CD8-positive, alpha-beta memory T cell (primary cell): ENCODE data around the gene PLXNC1. TPM values are rescaled to one million over a fixed set of nuclear protein-coding genes. Genes with fewer than 3 reads are reported as not detected.

ENCODE experiments used
- CTCF ChIA-PET: fragments of 350-600 bp; sonication (Branson Sonifier 250); formaldehyde crosslinking; loops from one replicate; lab custom pipeline; 2021; ENCODE audit warnings: antibody characterized with exemption; lab: Charles Lee
- POLR2A ChIA-PET: fragments of 350-600 bp; sonication (Branson Sonifier 250); formaldehyde crosslinking; loops from one replicate; lab custom pipeline; 2021; ENCODE audit warnings: antibody characterized with exemption; lab: Charles Lee
- DNase-seq, 5 donors: peaks; one replicate each; pipeline versions ENCODE4 v3.0.0 to v3.0.0-alpha.2; 2020 to 2022; ENCODE audit warnings: mixed read lengths in 1 of 5
- H3K27ac ChIP-seq: one replicate; pipeline ENCODE4 v1.7.0; 2013; ENCODE audit warnings: low read depth, mild to moderate bottlenecking, low read length, moderate library complexity
- H3K27me3 ChIP-seq: 2 replicates; pipeline ENCODE4 v1.7.0; 2013; ENCODE audit warnings: low read length, mild to moderate bottlenecking; ENCODE audit not compliant: insufficient read depth, poor library complexity, severe bottlenecking
- H3K36me3 ChIP-seq: 2 replicates; pipeline ENCODE4 v1.7.0; 2013; ENCODE audit warnings: mild to moderate bottlenecking, low read length, moderate library complexity; ENCODE audit not compliant: insufficient read depth
- H3K4me1 ChIP-seq: 2 replicates; pipeline ENCODE4 v1.7.0; 2013; ENCODE audit warnings: mild to moderate bottlenecking, low read length, moderate library complexity; ENCODE audit not compliant: insufficient read depth
- H3K4me3 ChIP-seq: 2 replicates; pipeline ENCODE4 v1.7.0; 2013; ENCODE audit warnings: mild to moderate bottlenecking, low read length
- H3K9me3 ChIP-seq: 2 replicates; pipeline ENCODE4 v1.7.0; 2013; ENCODE audit warnings: mild to moderate bottlenecking, low read length
- H3K27ac Mint-ChIP-seq, 8 donors: one replicate each; pipeline ENCODE4 v1.8.0; 2020 to 2021; ENCODE audit warnings: mixed read lengths in 8 of 8, mild to moderate bottlenecking in 6 of 8, inconsistent platforms in 3 of 8, moderate library complexity in 3 of 8
- H3K27me3 Mint-ChIP-seq, 2 donors: one replicate each; pipeline ENCODE4 v1.8.0; 2020 to 2021; ENCODE audit warnings: mixed read lengths in 2 of 2, mild to moderate bottlenecking in 1 of 2, moderate library complexity in 1 of 2
- H3K36me3 Mint-ChIP-seq, 3 donors: one replicate each; pipeline ENCODE4 v1.8.0; 2020 to 2021; ENCODE audit warnings: mixed read lengths in 3 of 3, inconsistent platforms in 1 of 3, mild to moderate bottlenecking in 1 of 3
- H3K4me1 Mint-ChIP-seq, 3 donors: one replicate each; pipeline ENCODE4 v1.8.0; 2020 to 2021; ENCODE audit warnings: mixed read lengths in 3 of 3, inconsistent platforms in 1 of 3, mild to moderate bottlenecking in 1 of 3
- H3K4me3 Mint-ChIP-seq, 7 donors: one replicate each; pipeline ENCODE4 v1.8.0; 2020 to 2021; ENCODE audit warnings: mixed read lengths in 7 of 7, mild to moderate bottlenecking in 6 of 7, moderate library complexity in 4 of 7, inconsistent platforms in 2 of 7
- H3K9me3 Mint-ChIP-seq, 5 donors: one replicate each; pipeline ENCODE4 v1.8.0; 2020 to 2022; ENCODE audit warnings: mixed read lengths in 5 of 5, mild to moderate bottlenecking in 3 of 5, moderate library complexity in 2 of 5, inconsistent platforms in 1 of 5
- polyA plus RNA-seq: library from polyadenylated mRNA; unstranded; fragments of 300-500 nt; fragmentation: Illumina TruSeq; gene quantifications from one replicate; pipeline ENCODE4 v1.2.3, GENCODE V29; 2021
- total RNA-seq, 2 experiments: library from RNA; stranded (reverse); gene quantifications; one replicate each; pipeline ENCODE4 v1.2.3, GENCODE V29; 2021

PLXNC1 gene
- total and polyA plus RNA-seq, 3 experiments from 2014 or later, result 5.0 to 8.1 (median 5.6) TPM

DNA sequence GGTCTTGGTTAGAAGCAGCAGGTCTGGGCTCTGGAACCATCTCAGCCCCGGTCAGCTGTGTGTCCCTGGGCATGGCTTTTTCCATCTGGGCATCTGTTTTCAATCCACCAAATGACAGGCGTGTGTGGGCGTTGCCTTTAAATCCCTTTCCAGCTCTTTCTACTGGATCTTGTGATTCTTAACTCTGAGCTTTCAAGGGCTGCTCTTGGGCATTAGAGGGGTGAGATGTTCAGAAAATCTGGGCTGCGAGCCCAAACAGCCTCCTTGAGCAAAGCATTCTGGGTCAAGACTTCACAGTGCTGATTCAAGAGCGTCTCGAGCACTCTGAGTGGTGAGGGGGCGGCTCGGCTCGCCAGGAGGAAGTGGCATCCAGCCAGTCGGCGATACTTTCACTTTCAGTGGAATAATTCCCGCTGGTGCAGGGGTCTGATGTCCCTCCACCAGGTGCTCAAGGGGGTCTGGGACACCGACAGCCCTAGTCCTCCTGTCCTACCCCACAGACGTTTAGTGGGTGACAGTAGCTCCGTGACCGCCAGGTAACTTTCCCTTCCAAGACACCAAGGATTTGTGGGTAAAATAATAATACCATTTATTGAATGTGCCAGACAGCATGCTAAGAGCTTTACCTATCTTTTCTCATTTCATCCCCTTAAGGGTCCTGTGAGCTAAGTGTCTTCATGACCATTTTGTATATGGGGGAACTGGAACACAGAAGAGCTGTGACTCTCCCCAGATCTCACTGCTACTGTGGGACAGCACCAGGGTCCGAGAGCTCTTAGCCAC is 114.0 kb downstream of the PLXNC1 start:
- no peaks in the 10 kb centered on the region for H3K27me3 ChIP-seq
- no peaks in the 10 kb centered on the region for H3K36me3 ChIP-seq
- H3K4me1 Mint-ChIP-seq, result peaks cover 32 to 47% (median 44%) of the 10 kb centered on the region in 3 donors
- H3K9me3 Mint-ChIP-seq, result no peaks in the 10 kb centered on the region
- no peaks in the 10 kb centered on the region for H3K9me3 ChIP-seq
- peak overlapping the region; percentile 98 to 100 (median 99) for H3K27ac Mint-ChIP-seq
- H3K27me3 Mint-ChIP-seq, result peaks cover 0 to 7% of the 10 kb centered on the region in 2 donors
- H3K4me3 ChIP-seq, result peak overlapping the region; percentile 70
- peak overlapping the region; percentile 75 for H3K27ac ChIP-seq
- peak; percentile 55 to 87 (median 75) for DNase-seq
- peak overlapping the region; percentile 96 to 99 (median 97) for H3K4me3 Mint-ChIP-seq
- CTCF ChIA-PET, result interaction anchor here (0.9 to 2.0 kb wide), 8 partner anchors 9 to 162 kb away, joined by 3 to 10 read pairs (median 4); partner anchors contain the start of gene PLXNC1
- POLR2A ChIA-PET, result interaction anchor here (0.6 to 2.3 kb wide), 9 partner anchors 9 to 197 kb away, joined by 3 to 20 read pairs (median 3); partner anchors contain the start of gene PLXNC1
- peaks cover 24% of the 10 kb centered on the region for H3K4me1 ChIP-seq
- H3K36me3 Mint-ChIP-seq, result peaks cover 10 to 43% (median 20%) of the 10 kb centered on the region in 3 donors

DNA sequence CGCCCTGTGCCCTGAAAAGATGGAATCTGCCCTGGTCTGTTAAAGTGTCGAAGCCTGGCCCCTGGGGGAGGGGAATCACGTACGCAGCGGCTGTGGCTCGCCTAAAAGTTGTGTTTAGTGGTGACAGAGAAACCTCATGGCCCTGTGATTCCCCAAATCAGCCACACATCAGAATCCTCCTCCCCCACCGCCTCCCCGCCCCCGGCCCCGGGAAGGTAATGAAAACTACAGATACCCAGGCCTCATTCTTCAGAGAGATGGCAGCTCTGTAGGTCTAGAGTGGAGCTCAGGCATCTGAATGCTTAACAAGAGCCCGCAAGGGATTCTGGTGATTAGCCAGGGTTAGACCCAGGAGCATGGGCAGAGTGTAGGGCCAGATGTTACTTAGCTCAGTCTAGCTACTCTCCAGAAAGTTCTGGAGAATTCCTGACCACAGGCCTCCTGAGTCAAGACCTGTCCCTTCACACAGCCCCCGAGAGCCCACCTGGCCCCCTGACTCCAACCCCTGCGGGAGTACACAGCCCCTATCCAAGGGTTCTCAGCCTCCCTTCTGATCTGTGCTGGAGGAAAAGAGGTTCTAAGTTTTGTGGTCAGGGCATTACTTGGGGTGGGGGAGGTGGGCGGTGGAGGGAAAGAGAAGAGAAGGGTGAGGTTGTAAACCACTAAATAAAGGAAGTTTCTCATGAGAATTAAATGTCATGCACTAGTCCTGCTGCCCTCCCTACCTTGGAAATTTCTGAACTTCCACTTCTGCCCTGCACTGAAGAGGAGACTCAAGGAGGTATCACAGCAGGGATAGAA is 114.8 kb downstream of the PLXNC1 start:
- Mint-ChIP-seq H3K36me3 (peaks cover 11 to 46% (median 21%) of the 10 kb centered on the region in 3 donors), H3K27ac (peak overlapping the region; percentile 98 to 100 (median 99)), H3K9me3 (no peaks in the 10 kb centered on the region), H3K4me1 (peaks cover 39 to 55% (median 52%) of the 10 kb centered on the region in 3 donors), H3K4me3 (peak overlapping the region; percentile 96 to 99 (median 97)), H3K27me3 (peaks cover 0 to 7% of the 10 kb centered on the region in 2 donors)
- peak overlapping the region; percentile 70 for H3K4me3 ChIP-seq
- H3K9me3 ChIP-seq, result no peaks in the 10 kb centered on the region
- H3K4me1 ChIP-seq, result peaks cover 24% of the 10 kb centered on the region
- no peaks in the 10 kb centered on the region for H3K27me3 ChIP-seq
- ChIA-PET CTCF (interaction anchor here (0.9 to 2.0 kb wide), 8 partner anchors 10 to 162 kb away, joined by 3 to 10 read pairs (median 4); partner anchors contain the start of gene PLXNC1), POLR2A (interaction anchor here (0.6 to 2.3 kb wide), 7 partner anchors 8 to 196 kb away, joined by 3 to 20 read pairs (median 3); partner anchors contain the start of gene PLXNC1)
- peak; percentile 28 to 72 (median 58) for DNase-seq
- peak overlapping the region; percentile 75 for H3K27ac ChIP-seq
- H3K36me3 ChIP-seq, result no peaks in the 10 kb centered on the region

DNA sequence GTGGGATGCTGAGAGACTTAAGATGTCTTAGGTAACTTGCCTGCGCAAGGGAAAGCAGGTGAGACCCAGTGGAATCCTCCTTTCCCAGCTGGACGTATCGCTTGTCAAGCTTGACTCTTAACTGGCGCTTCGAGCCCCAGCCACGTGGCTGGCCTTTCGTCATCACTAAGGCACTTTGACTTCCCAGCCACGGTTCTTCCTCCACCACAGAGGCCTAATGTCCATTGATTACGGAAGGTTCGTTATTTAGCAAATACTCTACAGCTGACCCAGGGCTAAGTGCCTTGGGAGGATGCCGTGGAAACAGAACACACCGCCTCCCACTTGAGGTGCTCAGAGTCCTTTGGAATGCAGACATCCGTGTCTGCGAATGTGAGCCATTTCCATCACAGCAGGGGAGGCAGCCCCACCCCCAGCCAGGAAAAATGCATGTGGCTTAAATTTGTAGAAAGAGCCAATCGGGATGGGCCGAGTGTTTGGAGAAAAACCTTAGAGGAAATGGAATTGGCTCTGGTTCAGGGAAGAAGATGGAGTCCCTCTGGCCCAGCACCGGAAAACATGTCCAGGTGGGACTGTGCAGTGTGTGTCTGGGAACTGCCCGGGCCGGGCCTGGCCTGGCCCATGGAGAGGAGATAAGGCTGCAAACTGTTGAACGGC is 115.7 kb downstream of the PLXNC1 start:
- no peak overlapping the region for H3K27ac ChIP-seq
- H3K4me1 ChIP-seq, result peaks cover 24% of the 10 kb centered on the region
- peak overlapping the region; percentile 50 to 99 (median 97) for H3K4me3 Mint-ChIP-seq
- no peak overlapping the region for H3K4me3 ChIP-seq
- no peak for DNase-seq
- H3K36me3 ChIP-seq, result no peaks in the 10 kb centered on the region
- peak overlapping the region; percentile 84 to 100 (median 99) for H3K27ac Mint-ChIP-seq
- H3K27me3 Mint-ChIP-seq, result peaks cover 0 to 7% of the 10 kb centered on the region in 2 donors
- CTCF ChIA-PET, result no interaction called here
- peaks cover 13 to 49% (median 23%) of the 10 kb centered on the region in 3 donors for H3K36me3 Mint-ChIP-seq
- peaks cover 43 to 60% (median 59%) of the 10 kb centered on the region in 3 donors for H3K4me1 Mint-ChIP-seq
- H3K27me3 ChIP-seq, result no peaks in the 10 kb centered on the region
- POLR2A ChIA-PET, result no interaction called here
- H3K9me3 ChIP-seq, result no peaks in the 10 kb centered on the region
- H3K9me3 Mint-ChIP-seq, result no peaks in the 10 kb centered on the region

DNA sequence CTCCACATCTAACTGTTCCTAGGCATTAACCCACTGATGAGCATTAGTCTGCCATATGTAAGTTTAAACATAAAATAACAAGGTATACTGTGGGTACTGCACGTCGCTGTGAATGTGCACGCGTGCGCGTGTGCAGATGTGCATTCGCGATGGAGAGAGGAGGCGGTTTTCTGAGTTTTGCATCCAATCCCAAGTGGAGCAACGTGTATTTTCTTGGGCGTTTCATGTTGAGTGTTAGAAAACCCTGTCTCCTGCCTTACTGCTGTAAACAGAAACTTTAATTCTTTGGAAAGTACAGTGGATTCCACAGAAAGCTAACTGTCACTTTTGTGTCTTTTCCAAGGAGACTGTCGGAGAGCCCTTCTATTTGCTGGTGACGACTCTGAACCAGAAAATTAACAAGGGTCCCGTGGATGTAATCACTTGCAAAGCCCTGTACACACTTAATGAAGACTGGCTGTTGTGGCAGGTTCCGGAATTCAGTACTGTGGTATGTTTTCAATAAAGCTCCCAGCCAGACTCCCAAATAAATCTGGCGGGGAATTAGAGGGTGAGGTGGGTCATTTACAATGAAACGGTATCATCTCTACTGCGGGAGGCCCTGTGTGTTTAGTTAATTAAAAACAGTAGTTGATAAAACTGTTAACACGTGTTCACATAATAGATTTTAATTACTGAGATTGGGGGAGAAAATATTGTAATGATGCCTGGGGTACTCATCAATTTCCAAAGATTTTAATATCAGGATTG is 116.5 kb downstream of the PLXNC1 start:
- H3K9me3 Mint-ChIP-seq, result no peaks in the 10 kb centered on the region
- POLR2A ChIA-PET, result no interaction called here

DNA sequence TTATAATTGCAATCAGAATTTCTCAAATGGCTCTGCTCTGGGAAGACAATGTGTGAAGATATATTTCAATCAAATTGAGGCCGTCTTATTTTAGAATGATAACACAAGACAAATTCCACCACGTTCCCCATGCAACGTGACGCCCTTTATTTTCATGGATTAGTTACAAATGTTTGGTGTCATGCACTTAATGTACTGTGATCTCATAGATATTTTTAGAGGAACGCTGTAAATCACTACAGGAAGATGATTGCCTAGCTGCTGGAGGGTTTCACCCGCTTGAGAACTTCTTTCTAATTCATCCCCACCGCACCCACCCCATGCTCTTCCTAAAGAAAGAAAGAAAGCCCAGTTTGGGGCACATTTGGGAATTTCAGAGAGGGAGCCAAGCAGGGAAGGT is 117.2 kb downstream of the PLXNC1 start:
- H3K4me1 ChIP-seq, result peaks cover 24% of the 10 kb centered on the region
- H3K36me3 Mint-ChIP-seq, result peaks cover 13 to 49% (median 21%) of the 10 kb centered on the region in 3 donors
- H3K27ac ChIP-seq, result no peak overlapping the region
- no peak overlapping the region for H3K4me3 ChIP-seq
- H3K4me3 Mint-ChIP-seq, result peak overlapping the region in 1 of 7 donors; percentile 49
- peaks cover 0 to 7% of the 10 kb centered on the region in 2 donors for H3K27me3 Mint-ChIP-seq
- H3K36me3 ChIP-seq, result no peaks in the 10 kb centered on the region
- ChIA-PET POLR2A (interaction anchor here (0.7 kb wide), 1 partner anchor 20 kb away, joined by 6 read pairs; no protein-coding TSS in a partner anchor), CTCF (no interaction called here)
- peak overlapping the region in 6 of 8 donors; percentile 8 to 99 (median 46) for H3K27ac Mint-ChIP-seq
- H3K9me3 Mint-ChIP-seq, result no peaks in the 10 kb centered on the region
- no peaks in the 10 kb centered on the region for H3K9me3 ChIP-seq
- H3K27me3 ChIP-seq, result no peaks in the 10 kb centered on the region
- peaks cover 51 to 73% (median 72%) of the 10 kb centered on the region in 3 donors for H3K4me1 Mint-ChIP-seq
- DNase-seq, result no peak

More for the DNA sequence above, 116.5 kb downstream of the PLXNC1 start:
- Histone ChIP-seq H3K9me3 (no peaks in the 10 kb centered on the region), H3K27me3 (no peaks in the 10 kb centered on the region), H3K36me3 (no peaks in the 10 kb centered on the region), H3K4me3 (no peak overlapping the region), H3K27ac (no peak overlapping the region), H3K4me1 (peaks cover 24% of the 10 kb centered on the region)
- peaks cover 46 to 67% (median 67%) of the 10 kb centered on the region in 3 donors for H3K4me1 Mint-ChIP-seq
- H3K36me3 Mint-ChIP-seq, result peaks cover 13 to 50% (median 21%) of the 10 kb centered on the region in 3 donors
- peak overlapping the region in 5 of 8 donors; percentile 17 to 99 (median 47) for H3K27ac Mint-ChIP-seq
- DNase-seq, result no peak
- peak overlapping the region in 2 of 7 donors; percentile 13 to 97 for H3K4me3 Mint-ChIP-seq
- H3K27me3 Mint-ChIP-seq, result peaks cover 0 to 7% of the 10 kb centered on the region in 2 donors
- CTCF ChIA-PET, result no interaction called here

DNA sequence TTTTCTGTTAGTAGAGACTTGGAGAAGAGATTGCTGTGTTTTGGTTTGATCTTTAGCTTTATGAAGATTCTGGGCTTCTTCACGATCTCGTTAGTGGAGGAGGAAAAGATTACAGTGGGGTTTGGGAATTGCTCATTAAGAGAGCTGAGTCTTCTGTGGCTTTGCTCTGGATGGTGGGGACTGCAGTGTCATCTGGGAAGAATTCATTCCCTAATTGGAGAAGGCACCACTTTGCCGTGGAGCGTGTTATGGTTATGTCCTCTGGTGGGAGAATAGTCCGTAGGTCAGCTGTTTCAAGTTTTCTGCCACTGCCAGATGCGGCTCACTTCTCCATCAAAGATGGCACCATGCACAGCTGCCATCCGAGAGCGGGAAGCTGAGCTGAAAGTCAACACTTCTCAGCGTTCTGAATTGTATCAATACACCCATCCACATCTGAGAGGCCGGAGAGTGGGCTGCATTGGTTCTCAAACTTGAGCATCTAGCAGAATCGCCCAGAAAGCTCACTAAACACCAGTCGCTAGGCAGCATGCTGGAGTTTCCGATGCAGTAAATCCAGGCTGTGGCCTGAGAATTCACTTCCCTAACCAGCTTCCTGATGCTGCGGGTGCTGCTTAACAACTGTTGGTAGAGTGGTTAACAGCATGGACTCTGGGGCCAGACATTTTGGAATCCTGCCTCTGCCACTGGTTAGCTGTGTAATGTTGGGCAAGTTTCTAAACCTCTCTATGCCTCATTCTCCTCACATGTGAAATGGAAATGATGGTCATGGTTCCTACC is 117.8 kb downstream of the PLXNC1 start:
- H3K27me3 Mint-ChIP-seq, result peaks cover 0 to 7% of the 10 kb centered on the region in 2 donors
- H3K36me3 Mint-ChIP-seq, result peaks cover 13 to 45% (median 21%) of the 10 kb centered on the region in 3 donors
- DNase-seq, result no peak
- no peaks in the 10 kb centered on the region for H3K9me3 Mint-ChIP-seq
- peaks cover 55 to 78% (median 77%) of the 10 kb centered on the region in 3 donors for H3K4me1 Mint-ChIP-seq
- H3K4me3 ChIP-seq, result no peak overlapping the region
- no peaks in the 10 kb centered on the region for H3K27me3 ChIP-seq
- peak overlapping the region in 6 of 8 donors; percentile 37 to 99 (median 48) for H3K27ac Mint-ChIP-seq
- H3K4me3 Mint-ChIP-seq, result peak overlapping the region in 2 of 7 donors; percentile 49 to 51
- no peaks in the 10 kb centered on the region for H3K9me3 ChIP-seq
- ChIA-PET POLR2A (interaction anchor here (0.7 kb wide), 1 partner anchor 19 kb away, joined by 6 read pairs; no protein-coding TSS in a partner anchor), CTCF (no interaction called here)
- no peak overlapping the region for H3K27ac ChIP-seq
- H3K36me3 ChIP-seq, result no peaks in the 10 kb centered on the region
- H3K4me1 ChIP-seq, result peaks cover 24% of the 10 kb centered on the region
